ENCODE data around the gene TMEM61.
"Not testable (repeated sequence)": the region's sequence is repeated elsewhere in the genome, so short reads cannot be mapped to it uniquely, and the experiment has no call there.

TMEM61 gene

GRCh38 chr1:55005351-55006140 is 25.1 kb downstream of the TMEM61 start:
- no peak for DNase-seq

- DNase-seq, result no peak
Measured at GRCh38 chr1:55006931-55007330, 26.5 kb downstream of the TMEM61 start.

- DNase-seq, result no peak
Measured at GRCh38 chr1:55007625-55008024, 27.2 kb downstream of the TMEM61 start.

GRCh38 chr1:55010194-55010886 is 29.9 kb downstream of the TMEM61 start:
- DNase-seq, result no peak

- no peak for DNase-seq
Measured at GRCh38 chr1:55010887-55011217, 30.4 kb downstream of the TMEM61 start.

- no peak for DNase-seq
Measured at GRCh38 chr1:55012661-55013060, 32.2 kb downstream of the TMEM61 start.

- DNase-seq, result no peak
Measured at GRCh38 chr1:55015123-55015522, 34.7 kb downstream of the TMEM61 start.

GRCh38 chr1:55015731-55016620 is 35.5 kb downstream of the TMEM61 start:
- no peak for DNase-seq

GRCh38 chr1:55018395-55018794 is 38.0 kb downstream of the TMEM61 start:
- DNase-seq, result no peak

GRCh38 chr1:55021942-55022546 is 41.6 kb downstream of the TMEM61 start:
- peak; percentile 89 for DNase-seq

GRCh38 chr1:55024163-55024562 is 43.7 kb downstream of the TMEM61 start:
- not testable (repeated sequence) for DNase-seq

GRCh38 chr1:55026682-55027081 is 46.3 kb downstream of the TMEM61 start:
- not testable (repeated sequence) for DNase-seq

GRCh38 chr1:55031098-55031497 is 50.7 kb downstream of the TMEM61 start:
- DNase-seq, result not testable (repeated sequence)

- no peak for DNase-seq
Measured at GRCh38 chr1:55033265-55033614, 52.8 kb downstream of the TMEM61 start.

GRCh38 chr1:55034476-55035133 is 54.2 kb downstream of the TMEM61 start:
- no peak for DNase-seq

GRCh38 chr1:55035904-55036303 is 55.5 kb downstream of the TMEM61 start:
- no peak for DNase-seq

- no peak for DNase-seq
Measured at GRCh38 chr1:55037733-55038551, 57.5 kb downstream of the TMEM61 start.

GRCh38 chr1:55038552-55038838 is 58.1 kb downstream of the TMEM61 start:
- DNase-seq, result no peak

- DNase-seq, result no peak
Measured at GRCh38 chr1:55038974-55039341, 58.5 kb downstream of the TMEM61 start.

GRCh38 chr1:55039342-55040082 is 59.1 kb downstream of the TMEM61 start, which contains the start of gene PCSK9:
TSS of gene PCSK9 (plus strand) at chr1:55039548. CDS start at chr1:55039838, 290 bp downstream.
- peak; percentile 57 for DNase-seq

Measured in femur (tissue), 1 donor.